ENCODE data around the gene S100A16. TPM values are rescaled to one million over a fixed set of nuclear protein-coding genes. Genes with fewer than 3 reads are reported as not detected.

The S100A16 gene
- total and polyA plus RNA-seq, 9 of the 15 experiments (the other 6 are each of a cell fraction or from before 2014, with no cell fraction given): 1.6 to 6.9 (median 4.3) TPM

DNA sequence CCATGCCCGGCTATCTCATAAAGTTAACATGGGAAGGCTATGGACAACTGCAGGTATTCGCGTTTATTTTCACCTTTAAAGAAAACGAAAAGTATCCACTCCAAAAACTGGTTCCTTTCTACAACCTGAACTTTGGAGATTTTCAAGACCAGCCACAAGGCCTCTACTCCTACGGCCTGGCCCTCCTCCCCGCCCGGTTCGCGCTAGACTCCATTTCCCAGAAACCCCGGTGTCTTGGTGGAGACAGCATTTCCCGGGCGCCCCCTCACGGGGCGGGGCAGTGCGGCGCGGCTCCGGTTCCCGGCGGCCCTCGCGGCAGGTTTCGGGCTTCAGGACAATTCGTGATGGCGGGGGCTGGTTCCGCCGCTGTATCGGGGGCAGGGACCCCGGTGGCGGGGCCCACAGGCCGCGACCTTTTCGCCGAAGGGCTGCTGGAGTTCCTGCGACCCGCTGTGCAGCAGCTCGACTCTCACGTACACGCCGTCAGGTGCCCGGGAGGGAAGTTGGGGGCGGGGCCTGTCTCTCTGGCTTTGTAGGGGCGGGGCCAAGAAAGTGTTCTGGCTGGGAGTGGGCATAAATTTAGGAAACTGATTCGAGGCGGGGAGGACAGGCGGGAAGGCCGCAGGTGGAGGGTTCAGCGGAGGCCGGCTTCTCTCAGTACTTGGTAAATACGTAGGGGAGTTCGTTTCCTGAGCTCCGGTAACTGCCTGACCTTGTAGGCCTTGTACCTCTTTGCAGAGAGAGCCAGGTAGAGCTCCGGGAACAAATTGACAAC is 45.6 kb upstream of the S100A16 start, which contains the start of gene SNAPIN (continued):
- TF ChIP-seq ETV6 (IDR thresholded peaks at IDR 0.05; ENCODE audit: borderline replicate concordance in 1 of 2, low read depth in 2 of 2, low read length in 1 of 2) (0 out of 4 replicates have a peak, but pooled peaks of 1 of the 2 experiments have one; percentile 16), ETV6 (CRISPR knock-in tag; IDR thresholded peaks at IDR 0.05; ENCODE audit: borderline replicate concordance) (no peak), JUNB (CRISPR knock-in tag; conservative IDR thresholded peaks at IDR 0.05) (no peak), ZNF175 (CRISPR knock-in tag; IDR thresholded peaks at IDR 0.05; ENCODE audit: low read depth) (0 out of 2 replicates have a peak, but pooled peaks have one; percentile 64), HNRNPUL1 (IDR thresholded peaks at IDR 0.05; ENCODE audit: low read length) (no peak), YY1 (IDR thresholded peaks at IDR 0.05; ENCODE audit: borderline replicate concordance in 1 of 3, control insufficient read depth in 1 of 3, extremely low read depth in 1 of 3, insufficient read depth in 3 of 3, insufficient read length in 1 of 3, insufficient replicate concordance in 2 of 3, low read depth in 1 of 3, low read length in 2 of 3) (peak; percentile 11 to 80 (median 74)), NKRF (IDR thresholded peaks at IDR 0.05; ENCODE audit: borderline replicate concordance) (no peak; the same call in 1 of the 2 replicates), U2AF2 (optimal IDR thresholded peaks at IDR 0.05; ENCODE audit: low read depth, low read length) (no peak), RBM17 (IDR thresholded peaks at IDR 0.05; ENCODE audit: borderline replicate concordance, low read depth, low read length) (no peak), SMAD4 (CRISPR knock-in tag; conservative IDR thresholded peaks at IDR 0.05) (peak; percentile 31; the same call in 1 of the 2 replicates), FIP1L1 (IDR thresholded peaks at IDR 0.05; ENCODE audit: low read depth, low read length, poor library complexity, severe bottlenecking) (peak; percentile 83), KDM5B (IDR thresholded peaks at IDR 0.05; ENCODE audit: insufficient replicate concordance, low read depth, low read length) (peak; percentile 78), ZNF507 (tag; conservative IDR thresholded peaks at IDR 0.05) (no peak), CREB1 (IDR thresholded peaks at IDR 0.05) (peak; percentile 82), CREB1 (CRISPR knock-in tag; IDR thresholded peaks at IDR 0.05) (peak; percentile 25; the same call in 1 of the 2 replicates), ZNF354B (CRISPR knock-in tag; IDR thresholded peaks at IDR 0.05) (no peak)
- TF ChIP-seq, protein P1, sequence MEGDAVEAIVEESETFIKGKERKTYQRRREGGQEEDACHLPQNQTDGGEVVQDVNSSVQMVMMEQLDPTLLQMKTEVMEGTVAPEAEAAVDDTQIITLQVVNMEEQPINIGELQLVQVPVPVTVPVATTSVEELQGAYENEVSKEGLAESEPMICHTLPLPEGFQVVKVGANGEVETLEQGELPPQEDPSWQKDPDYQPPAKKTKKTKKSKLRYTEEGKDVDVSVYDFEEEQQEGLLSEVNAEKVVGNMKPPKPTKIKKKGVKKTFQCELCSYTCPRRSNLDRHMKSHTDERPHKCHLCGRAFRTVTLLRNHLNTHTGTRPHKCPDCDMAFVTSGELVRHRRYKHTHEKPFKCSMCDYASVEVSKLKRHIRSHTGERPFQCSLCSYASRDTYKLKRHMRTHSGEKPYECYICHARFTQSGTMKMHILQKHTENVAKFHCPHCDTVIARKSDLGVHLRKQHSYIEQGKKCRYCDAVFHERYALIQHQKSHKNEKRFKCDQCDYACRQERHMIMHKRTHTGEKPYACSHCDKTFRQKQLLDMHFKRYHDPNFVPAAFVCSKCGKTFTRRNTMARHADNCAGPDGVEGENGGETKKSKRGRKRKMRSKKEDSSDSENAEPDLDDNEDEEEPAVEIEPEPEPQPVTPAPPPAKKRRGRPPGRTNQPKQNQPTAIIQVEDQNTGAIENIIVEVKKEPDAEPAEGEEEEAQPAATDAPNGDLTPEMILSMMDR (IDR thresholded peaks at IDR 0.05 in 2 of 3, conservative IDR thresholded peaks at IDR 0.05 in 1 of 3; ENCODE audit: insufficient read depth in 2 of 3, low read depth in 1 of 3, low read length in 3 of 3): 0 out of 6 replicates have a peak, but pooled peaks of 2 of the 3 experiments have one; percentile 14 to 25
- TF ChIP-seq, protein P2, sequence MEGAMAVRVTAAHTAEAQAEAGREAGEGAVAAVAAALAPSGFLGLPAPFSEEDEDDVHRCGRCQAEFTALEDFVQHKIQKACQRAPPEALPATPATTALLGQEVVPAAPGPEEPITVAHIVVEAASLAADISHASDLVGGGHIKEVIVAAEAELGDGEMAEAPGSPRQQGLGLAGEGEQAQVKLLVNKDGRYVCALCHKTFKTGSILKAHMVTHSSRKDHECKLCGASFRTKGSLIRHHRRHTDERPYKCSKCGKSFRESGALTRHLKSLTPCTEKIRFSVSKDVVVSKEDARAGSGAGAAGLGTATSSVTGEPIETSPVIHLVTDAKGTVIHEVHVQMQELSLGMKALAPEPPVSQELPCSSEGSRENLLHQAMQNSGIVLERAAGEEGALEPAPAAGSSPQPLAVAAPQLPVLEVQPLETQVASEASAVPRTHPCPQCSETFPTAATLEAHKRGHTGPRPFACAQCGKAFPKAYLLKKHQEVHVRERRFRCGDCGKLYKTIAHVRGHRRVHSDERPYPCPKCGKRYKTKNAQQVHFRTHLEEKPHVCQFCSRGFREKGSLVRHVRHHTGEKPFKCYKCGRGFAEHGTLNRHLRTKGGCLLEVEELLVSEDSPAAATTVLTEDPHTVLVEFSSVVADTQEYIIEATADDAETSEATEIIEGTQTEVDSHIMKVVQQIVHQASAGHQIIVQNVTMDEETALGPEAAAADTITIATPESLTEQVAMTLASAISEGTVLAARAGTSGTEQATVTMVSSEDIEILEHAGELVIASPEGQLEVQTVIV (CRISPR knock-in tag; IDR thresholded peaks at IDR 0.05; ENCODE audit: borderline replicate concordance): no peak

Measured in K562 (cell line).